H1 (cell line): Measurements from ENCODE around the gene IL4.

Experiments
- CTCF ChIP-seq, 3 experiments: IDR thresholded peaks; 1 replicate in 2 of 3; 2 replicates in 1 of 3; pipeline versions ENCODE4 v1.5.1 to v1.6.1; 2011; ENCODE audit warnings: low read length in 3 of 3, mild to moderate bottlenecking in 3 of 3, inconsistent platforms in 2 of 3, low read depth in 1 of 3, moderate library complexity in 1 of 3; ENCODE audit not compliant: insufficient read depth in 1 of 3; ENCODE audit errors: control extremely low read depth in 1 of 3
- POLR2A ChIP-seq, 2 experiments: IDR thresholded peaks; 1 replicate in 1 of 2; 2 replicates in 1 of 2; pipeline ENCODE4 v1.6.1; 2011; ENCODE audit warnings: low read depth in 2 of 2, low read length in 2 of 2, mild to moderate bottlenecking in 2 of 2; ENCODE audit errors: control extremely low read depth in 1 of 2
- RAD21 ChIP-seq, 2 experiments: IDR thresholded peaks in 1 of 2; conservative IDR thresholded peaks in 1 of 2; 2 replicates each; pipeline ENCODE4 v1.6.1; 2011; ENCODE audit warnings: low read depth in 2 of 2, low read length in 2 of 2, improper control_type of control experiment in 1 of 2, inconsistent platforms in 1 of 2, mild to moderate bottlenecking in 1 of 2, moderate library complexity in 1 of 2
- TF ChIP-seq, protein P1 (sequence below): IDR thresholded peaks from 2 replicates; pipeline ENCODE4 v1.6.1; 2011; ENCODE audit warnings: low read length, improper control_type of control experiment
- TF ChIP-seq, protein P2 (sequence below): IDR thresholded peaks from 2 replicates; pipeline ENCODE4 v1.6.1; 2012; ENCODE audit warnings: inconsistent platforms

GRCh38 chr5:132627470-132627869 is 46.3 kb upstream of the IL4 start:
- TF ChIP-seq CTCF (IDR thresholded peaks at IDR 0.05; ENCODE audit: control extremely low read depth in 1 of 3, insufficient read depth in 1 of 3, low read depth in 1 of 3, low read length in 3 of 3), result no peak
- TF ChIP-seq, protein P1, sequence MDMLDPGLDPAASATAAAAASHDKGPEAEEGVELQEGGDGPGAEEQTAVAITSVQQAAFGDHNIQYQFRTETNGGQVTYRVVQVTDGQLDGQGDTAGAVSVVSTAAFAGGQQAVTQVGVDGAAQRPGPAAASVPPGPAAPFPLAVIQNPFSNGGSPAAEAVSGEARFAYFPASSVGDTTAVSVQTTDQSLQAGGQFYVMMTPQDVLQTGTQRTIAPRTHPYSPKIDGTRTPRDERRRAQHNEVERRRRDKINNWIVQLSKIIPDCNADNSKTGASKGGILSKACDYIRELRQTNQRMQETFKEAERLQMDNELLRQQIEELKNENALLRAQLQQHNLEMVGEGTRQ, result no peak
- TF ChIP-seq RAD21 (IDR thresholded peaks at IDR 0.05 in 1 of 2, conservative IDR thresholded peaks at IDR 0.05 in 1 of 2; ENCODE audit: low read depth in 2 of 2, low read length in 2 of 2), result no peak
- no peak for TF ChIP-seq POLR2A (IDR thresholded peaks at IDR 0.05; ENCODE audit: control extremely low read depth in 1 of 2, low read depth in 2 of 2, low read length in 2 of 2)
- TF ChIP-seq, protein P2, sequence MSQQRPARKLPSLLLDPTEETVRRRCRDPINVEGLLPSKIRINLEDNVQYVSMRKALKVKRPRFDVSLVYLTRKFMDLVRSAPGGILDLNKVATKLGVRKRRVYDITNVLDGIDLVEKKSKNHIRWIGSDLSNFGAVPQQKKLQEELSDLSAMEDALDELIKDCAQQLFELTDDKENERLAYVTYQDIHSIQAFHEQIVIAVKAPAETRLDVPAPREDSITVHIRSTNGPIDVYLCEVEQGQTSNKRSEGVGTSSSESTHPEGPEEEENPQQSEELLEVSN, result no peak
